Breast epithelium (tissue), 4 donors: ENCODE measurements around the gene NPTX2. TPM values are rescaled to one million over a fixed set of nuclear protein-coding genes. Genes with fewer than 3 reads are reported as not detected.

Source experiments
- DNase-seq, 2 donors: peaks; one replicate each; pipeline ENCODE4 v3.0.0-alpha.2; 2019; ENCODE audit warnings: low spot score in 2 of 2
- H3K27ac ChIP-seq, 2 donors: fragments of 200-600 bp; sonication (generic) in 1 of 2; one replicate each; pipeline ENCODE4 v1.5.1; 2016 to 2019; ENCODE audit warnings: mild to moderate bottlenecking in 1 of 2
- H3K27me3 ChIP-seq, 2 donors: fragments of 200-600 bp; sonication (generic) in 1 of 2; one replicate each; pipeline versions ENCODE4 v1.5.1 to v1.6.0; 2017 to 2019; ENCODE audit warnings: control low read depth in 1 of 2, mild to moderate bottlenecking in 1 of 2
- H3K36me3 ChIP-seq: fragments of 200-600 bp; one replicate; pipeline ENCODE4 v1.5.1; 2019
- H3K4me1 ChIP-seq, 2 donors: fragments of 200-600 bp; sonication (generic); one replicate each; pipeline ENCODE4 v1.5.1; 2016 to 2019; ENCODE audit warnings: control low read depth in 1 of 2
- H3K4me3 ChIP-seq, 3 donors: fragments of 200-600 bp; sonication (generic); 1 replicate in 2 of 3; 2 replicates in 1 of 3; pipeline ENCODE4 v1.5.1; 2016 to 2019; ENCODE audit warnings: mild to moderate bottlenecking in 3 of 3, moderate library complexity in 2 of 3
- H3K9me3 ChIP-seq, 2 donors: fragments of 200-600 bp; sonication (generic) in 1 of 2; one replicate each; pipeline ENCODE4 v1.5.1; 2016 to 2019; ENCODE audit warnings: control low read depth in 1 of 2
- POLR2A ChIP-seq: fragments of 450-650 bp; IDR thresholded peaks from one replicate; pipeline ENCODE4 v1.6.1; 2016; ENCODE audit warnings: antibody characterized with exemption, mild to moderate bottlenecking, moderate library complexity
- POLR2AphosphoS5 ChIP-seq, 3 donors: sonication (generic); formaldehyde crosslinking; IDR thresholded peaks; one replicate each; pipeline ENCODE4 v1.6.1; 2017; ENCODE audit warnings: antibody characterized with exemption in 3 of 3
- intact Hi-C: fragments of 100-400 bp; cut with DNase I; formaldehyde crosslinking; loops from one replicate; pipeline ENCODE4 v1.15.1; 2023; ENCODE audit warnings: low total_unique reads
- total RNA-seq, 3 donors: library from RNA; depleted of rRNA; stranded (reverse); fragments of >200 nt; gene quantifications; one replicate each; pipeline ENCODE4 v1.1.0, GENCODE V29; 2016
- TF ChIP-seq, protein P1 (sequence below), 3 donors: fragments of 450-650 bp; IDR thresholded peaks; one replicate each; pipeline ENCODE4 v1.5.1; 2016 to 2017; ENCODE audit warnings: antibody characterized with exemption in 3 of 3, mild to moderate bottlenecking in 3 of 3, moderate library complexity in 3 of 3

NPTX2 gene
- total RNA-seq, 3 donors from 2014 or later, result 1.5 to 3.3 (median 3.2) TPM

DNA sequence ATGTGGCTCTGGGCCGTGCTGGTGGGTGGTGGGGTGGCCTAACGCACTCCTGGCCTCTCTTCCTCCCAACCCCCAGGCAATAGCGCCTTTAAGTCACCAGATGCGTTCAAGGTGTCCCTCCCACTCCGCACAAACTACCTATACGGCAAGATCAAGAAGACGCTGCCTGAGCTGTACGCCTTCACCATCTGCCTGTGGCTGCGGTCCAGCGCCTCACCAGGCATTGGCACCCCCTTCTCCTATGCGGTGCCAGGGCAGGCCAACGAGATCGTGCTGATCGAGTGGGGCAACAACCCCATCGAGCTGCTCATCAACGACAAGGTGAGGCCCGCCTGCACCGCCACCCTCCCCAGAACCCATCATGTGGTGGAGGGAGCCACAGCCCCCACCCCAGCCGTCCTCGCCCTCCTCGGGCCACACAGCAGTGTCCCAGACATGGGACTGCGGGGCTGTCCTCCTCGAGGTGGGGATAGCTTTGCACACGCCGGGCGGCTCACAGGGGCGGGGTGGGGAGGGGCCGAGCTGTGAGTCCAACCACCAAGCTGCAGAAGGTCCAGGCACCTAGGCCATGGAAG, 7.8 kb downstream of the NPTX2 start:
- TF ChIP-seq POLR2A, result no peak
- TF ChIP-seq POLR2AphosphoS5 (IDR thresholded peaks at IDR 0.05), result no peak
- TF ChIP-seq, protein P1, sequence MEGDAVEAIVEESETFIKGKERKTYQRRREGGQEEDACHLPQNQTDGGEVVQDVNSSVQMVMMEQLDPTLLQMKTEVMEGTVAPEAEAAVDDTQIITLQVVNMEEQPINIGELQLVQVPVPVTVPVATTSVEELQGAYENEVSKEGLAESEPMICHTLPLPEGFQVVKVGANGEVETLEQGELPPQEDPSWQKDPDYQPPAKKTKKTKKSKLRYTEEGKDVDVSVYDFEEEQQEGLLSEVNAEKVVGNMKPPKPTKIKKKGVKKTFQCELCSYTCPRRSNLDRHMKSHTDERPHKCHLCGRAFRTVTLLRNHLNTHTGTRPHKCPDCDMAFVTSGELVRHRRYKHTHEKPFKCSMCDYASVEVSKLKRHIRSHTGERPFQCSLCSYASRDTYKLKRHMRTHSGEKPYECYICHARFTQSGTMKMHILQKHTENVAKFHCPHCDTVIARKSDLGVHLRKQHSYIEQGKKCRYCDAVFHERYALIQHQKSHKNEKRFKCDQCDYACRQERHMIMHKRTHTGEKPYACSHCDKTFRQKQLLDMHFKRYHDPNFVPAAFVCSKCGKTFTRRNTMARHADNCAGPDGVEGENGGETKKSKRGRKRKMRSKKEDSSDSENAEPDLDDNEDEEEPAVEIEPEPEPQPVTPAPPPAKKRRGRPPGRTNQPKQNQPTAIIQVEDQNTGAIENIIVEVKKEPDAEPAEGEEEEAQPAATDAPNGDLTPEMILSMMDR (IDR thresholded peaks at IDR 0.05), result no peak
- intact Hi-C loops, result no loop called here
- no peak overlapping the region for H3K4me3 ChIP-seq
- H3K27me3 ChIP-seq, result peaks cover 0 to 65% of the 10 kb centered on the region in 2 donors
- no peak overlapping the region for H3K27ac ChIP-seq
- no peaks in the 10 kb centered on the region for H3K36me3 ChIP-seq
- no peak for DNase-seq
- no peaks in the 10 kb centered on the region for H3K4me1 ChIP-seq
- peaks cover 0 to 4% of the 10 kb centered on the region in 2 donors for H3K9me3 ChIP-seq

GRCh38 chr7:98626460-98627412, 9.7 kb downstream of the NPTX2 start:
- Histone ChIP-seq H3K36me3 (no peaks in the 10 kb centered on the region), H3K27me3 (peaks cover 0 to 57% of the 10 kb centered on the region in 2 donors), H3K9me3 (peaks cover 3 to 4% of the 10 kb centered on the region in 2 donors), H3K4me1 (no peaks in the 10 kb centered on the region), H3K27ac (no peak overlapping the region), H3K4me3 (no peak overlapping the region)
- TF ChIP-seq, protein P1 (IDR thresholded peaks at IDR 0.05), result no peak
- TF ChIP-seq POLR2AphosphoS5 (IDR thresholded peaks at IDR 0.05), result no peak
- no peak for TF ChIP-seq POLR2A
- intact Hi-C loops, result loop anchor here (1.0 kb wide), 1 partner anchor 40 kb away; no protein-coding TSS in a partner anchor
- DNase-seq, result no peak

DNA sequence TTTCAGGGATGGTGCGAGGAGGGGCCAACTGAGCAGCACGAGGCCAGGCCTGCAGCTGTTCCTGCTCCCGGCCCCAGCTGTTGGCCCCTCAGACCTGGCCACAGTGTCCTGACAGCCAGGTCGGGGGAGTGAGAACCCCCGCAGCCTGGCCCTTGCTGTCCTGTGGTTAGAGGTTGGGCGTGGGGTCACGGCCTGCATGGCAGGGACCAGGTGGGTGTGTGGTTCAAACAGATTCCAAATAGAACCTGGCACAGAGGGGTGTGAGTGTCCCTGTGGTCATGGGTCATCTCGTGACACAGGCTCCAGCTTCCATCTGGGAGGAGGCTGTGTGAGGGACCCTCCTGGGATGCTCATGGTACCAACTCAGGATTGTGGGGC, 10.3 kb downstream of the NPTX2 start:
- Histone ChIP-seq H3K9me3 (peaks cover 4 to 9% of the 10 kb centered on the region in 2 donors), H3K4me1 (no peaks in the 10 kb centered on the region), H3K36me3 (no peaks in the 10 kb centered on the region), H3K27me3 (peaks cover 0 to 50% of the 10 kb centered on the region in 2 donors), H3K27ac (no peak overlapping the region), H3K4me3 (no peak overlapping the region)
- DNase-seq, result no peak
- TF ChIP-seq POLR2A (no peak), POLR2AphosphoS5 (IDR thresholded peaks at IDR 0.05) (no peak)
- TF ChIP-seq, protein P1 (IDR thresholded peaks at IDR 0.05), result no peak
- intact Hi-C loops, result loop anchor here (1.0 kb wide), 1 partner anchor 39 kb away; no protein-coding TSS in a partner anchor

DNA sequence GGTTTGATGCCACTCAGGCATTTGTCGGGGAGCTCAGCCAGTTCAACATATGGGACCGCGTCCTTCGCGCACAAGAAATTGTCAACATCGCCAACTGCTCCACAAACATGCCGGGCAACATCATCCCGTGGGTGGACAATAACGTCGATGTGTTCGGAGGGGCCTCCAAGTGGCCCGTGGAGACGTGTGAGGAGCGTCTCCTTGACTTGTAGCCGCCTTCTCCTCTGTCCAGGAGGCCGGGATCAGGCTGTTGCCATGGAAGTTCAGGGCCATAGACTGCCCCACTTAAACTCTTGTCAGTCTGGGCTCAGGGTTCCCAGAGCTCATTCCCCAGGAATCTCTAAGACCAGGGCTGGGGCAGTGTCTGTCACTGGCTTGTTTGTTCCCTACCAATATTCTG, 11.3 kb downstream of the NPTX2 start:
- no peak overlapping the region for H3K27ac ChIP-seq
- peaks cover 0 to 41% of the 10 kb centered on the region in 2 donors for H3K27me3 ChIP-seq
- TF ChIP-seq, protein P1 (IDR thresholded peaks at IDR 0.05), result no peak
- TF ChIP-seq POLR2AphosphoS5 (IDR thresholded peaks at IDR 0.05) (no peak), POLR2A (no peak)
- no peaks in the 10 kb centered on the region for H3K36me3 ChIP-seq
- H3K4me3 ChIP-seq, result no peak overlapping the region
- H3K9me3 ChIP-seq, result peaks cover 4 to 18% of the 10 kb centered on the region in 2 donors
- DNase-seq, result no peak
- intact Hi-C loops, result no loop called here
- H3K4me1 ChIP-seq, result no peaks in the 10 kb centered on the region

- Histone ChIP-seq H3K4me3 (no peak overlapping the region), H3K27me3 (peaks cover 0 to 40% of the 10 kb centered on the region in 2 donors), H3K27ac (no peak overlapping the region), H3K36me3 (no peaks in the 10 kb centered on the region), H3K9me3 (peaks cover 4 to 18% of the 10 kb centered on the region in 2 donors), H3K4me1 (no peaks in the 10 kb centered on the region)
- intact Hi-C loops, result no loop called here
- TF ChIP-seq POLR2A, result no peak
- TF ChIP-seq, protein P1 (IDR thresholded peaks at IDR 0.05), result no peak
- TF ChIP-seq POLR2AphosphoS5 (IDR thresholded peaks at IDR 0.05), result no peak
- no peak for DNase-seq
Measured at GRCh38 chr7:98629001-98629431, 11.9 kb downstream of the NPTX2 start.
